ENCODE results near the gene TRIM40. TPM values are rescaled to one million over a fixed set of nuclear protein-coding genes. Genes with fewer than 3 reads are reported as not detected.

TRIM40 gene
- not detected in 2 replicates for total RNA-seq

GRCh38 chr6:30135757-30136156, at the start of gene TRIM40:
TRIM40 (plus strand) TSS chr6:30136140; CDS start chr6:30137037, 897 bp downstream.

DNA sequence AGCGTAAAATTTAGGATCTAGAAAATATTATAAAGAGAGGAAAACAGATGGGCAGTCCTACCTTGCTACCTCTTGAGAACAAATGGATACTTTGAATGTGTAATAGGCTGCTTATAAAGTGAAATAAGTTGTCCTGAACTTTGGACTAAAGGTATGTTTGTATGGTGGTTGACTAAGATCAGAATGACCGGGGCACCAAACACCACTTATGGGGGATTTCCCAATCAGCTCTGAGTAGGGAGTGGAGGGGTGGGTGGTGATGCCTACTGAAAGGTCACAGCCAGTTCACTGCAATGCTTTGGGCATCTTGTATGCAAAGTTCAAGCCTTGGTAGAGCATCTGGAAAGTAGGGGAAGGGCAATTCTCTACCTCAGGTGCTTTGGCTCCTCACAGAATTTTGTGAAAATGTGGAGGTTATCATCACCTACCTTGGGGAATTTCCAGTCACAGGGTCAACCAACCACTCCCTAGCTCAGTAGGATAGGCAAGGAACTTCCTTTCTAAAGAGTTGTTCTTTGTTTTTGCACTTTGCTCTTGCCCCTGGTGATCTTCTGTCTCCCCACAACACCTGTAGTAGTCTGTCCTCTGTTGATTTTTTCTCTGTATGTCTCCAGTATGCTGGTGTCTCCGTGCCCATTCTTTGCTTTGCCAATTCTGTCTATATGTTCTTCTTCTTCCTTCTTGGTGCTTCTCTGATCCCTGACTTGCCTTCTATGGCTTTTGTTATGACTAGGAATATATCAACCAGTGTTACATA, 22.8 kb upstream of the TRIM40 start, which contains the start of gene TRIM31:
TSS of gene TRIM31 (minus strand) at position 88 of the 757 bp plus-strand sequence. CDS start 285 bp downstream, outside the sequence.

DNA sequence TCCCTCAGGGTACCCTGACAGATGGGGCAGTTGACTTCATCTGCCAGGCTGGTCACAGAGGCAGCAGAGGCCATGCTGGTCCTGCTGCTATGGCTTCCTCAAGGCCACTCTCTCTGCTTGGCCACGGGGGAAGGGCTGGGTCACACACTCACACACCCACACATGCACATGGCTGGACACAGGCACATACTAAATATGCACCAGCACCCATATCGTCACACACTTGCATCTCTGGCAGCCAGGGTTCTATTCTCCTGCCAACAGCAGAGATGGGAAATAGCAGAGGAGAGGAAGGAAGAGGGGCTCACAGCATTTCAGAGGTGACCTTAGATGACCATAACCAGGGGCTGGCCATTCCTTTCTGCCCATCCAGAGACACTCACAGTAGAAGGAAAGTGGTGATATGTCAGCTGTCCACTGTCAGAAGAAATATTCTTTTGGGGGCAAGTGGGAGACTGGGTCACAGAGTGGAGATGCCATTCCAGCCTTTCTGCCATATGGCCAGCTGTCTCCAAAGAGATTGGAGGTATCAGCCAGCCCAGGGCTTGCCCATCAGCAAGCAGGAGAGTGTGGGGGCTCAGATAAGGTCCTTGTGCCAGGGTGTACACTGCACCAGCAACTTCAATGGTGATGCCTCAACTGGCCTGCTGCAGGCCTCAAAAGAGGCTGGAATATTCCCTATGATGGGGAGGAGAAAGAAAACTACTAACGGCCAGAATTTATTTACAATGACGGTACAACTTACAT, 25.0 kb downstream of the TRIM40 start, which contains the start of gene TRIM10:
TSS of gene TRIM10 (minus strand) at position 427 of the 747 bp plus-strand sequence. CDS start at position 74, 353 bp downstream.

GRCh38 chr6:30163090-30163917, 27.4 kb downstream of the TRIM40 start, which contains the start of gene TRIM15:
TRIM15 (plus strand) TSS chr6:30163546; CDS start chr6:30163685, 139 bp downstream.

Small RNA genes within 50 kb of the gene (small RNA-seq; reads per million reads assigned to genes)
- gene RF00554 = not detected

Other genes starting within 250 kb of the TRIM40 start
- gene HLA-A, start 193.6 kb upstream of the TRIM40 start, total RNA-seq = 166 and 246 TPM in 2 replicates
- gene POLR1H, start 74.9 kb upstream of the TRIM40 start, total RNA-seq = 17.7 and 23.8 TPM in 2 replicates
- gene PPP1R11, start 68.9 kb upstream of the TRIM40 start, total RNA-seq = 31.0 and 32.8 TPM in 2 replicates
- not detected in 2 replicates for gene RNF39, start 60.4 kb upstream of the TRIM40 start, total RNA-seq
- gene TRIM31, start 23.1 kb upstream of the TRIM40 start, total RNA-seq = not detected in 2 replicates
- gene TRIM10, start 25.1 kb downstream of the TRIM40 start, total RNA-seq = not detected in 2 replicates
- gene TRIM15, start 27.4 kb downstream of the TRIM40 start, total RNA-seq = not detected in 2 replicates
- gene TRIM26, start 77.3 kb downstream of the TRIM40 start, total RNA-seq = 30.2 and 33.9 TPM in 2 replicates
- 8.9 and 11.4 TPM in 2 replicates for gene TRIM39, start 190.8 kb downstream of the TRIM40 start, total RNA-seq
- 24.9 and 25.4 TPM in 2 replicates for gene RPP21, start 209.0 kb downstream of the TRIM40 start, total RNA-seq

Measured in thoracic aorta endothelial cell (primary cell).